ENCODE measurements around the gene ROCK1.

The ROCK1 gene

DNA sequence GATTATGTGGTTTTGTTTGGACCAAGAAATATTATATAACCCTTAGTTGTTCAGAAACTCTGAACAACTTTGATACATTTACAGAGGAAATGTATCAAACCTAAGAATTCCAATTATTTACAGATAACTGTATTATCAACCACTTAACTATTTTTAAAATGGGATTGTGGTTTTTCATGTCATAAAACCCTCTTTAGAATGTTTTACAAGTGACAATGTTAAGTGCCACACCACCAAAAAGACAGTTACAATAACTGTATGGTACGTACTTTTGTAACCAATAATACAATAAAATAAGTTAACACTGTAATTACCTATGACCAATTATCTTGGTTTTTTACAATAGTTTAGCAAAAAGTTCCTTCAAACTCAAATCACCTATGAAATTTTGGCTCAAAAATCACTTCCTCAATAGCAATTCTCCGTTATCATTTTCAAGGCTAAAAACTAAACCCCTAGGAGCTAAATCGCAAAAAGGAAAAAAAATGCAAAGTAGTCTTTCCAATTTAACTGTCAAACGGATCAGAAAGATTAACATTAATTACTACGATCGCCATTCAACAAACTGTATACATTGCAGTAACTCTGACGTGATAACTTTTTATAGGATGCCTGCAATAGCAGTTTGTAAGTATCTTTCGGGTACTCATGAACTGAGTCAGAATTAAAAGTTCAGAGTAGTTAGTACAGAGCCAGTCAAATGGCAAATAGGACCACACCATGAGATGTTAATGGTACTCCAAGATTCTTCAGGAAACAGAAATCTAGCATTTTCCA is 1.5 kb downstream of the ROCK1 start:
- no peak for DNase-seq (ENCODE audit: low read depth in 4 of 4, low spot score in 1 of 4)

DNA sequence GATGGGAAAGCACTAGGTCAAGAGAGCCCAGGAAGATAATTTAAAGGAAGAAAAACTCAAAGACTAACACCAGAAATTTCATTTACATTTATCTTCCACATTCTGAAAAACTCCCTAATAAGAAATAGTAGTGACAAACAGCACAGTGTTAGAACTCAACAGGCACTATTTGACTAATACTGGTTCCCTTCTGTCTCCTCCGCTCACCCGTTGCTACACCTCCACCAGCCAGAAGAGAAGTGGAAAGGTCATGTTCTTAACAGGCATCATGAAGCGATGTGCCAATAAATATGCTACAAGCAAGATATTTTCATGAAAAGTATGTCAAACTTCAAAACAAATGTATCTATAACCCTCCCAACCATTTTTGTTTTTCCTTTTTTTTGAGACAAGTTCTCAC is 5.7 kb downstream of the ROCK1 start:
- no peak for DNase-seq (ENCODE audit: low read depth in 4 of 4, low spot score in 1 of 4)

DNA sequence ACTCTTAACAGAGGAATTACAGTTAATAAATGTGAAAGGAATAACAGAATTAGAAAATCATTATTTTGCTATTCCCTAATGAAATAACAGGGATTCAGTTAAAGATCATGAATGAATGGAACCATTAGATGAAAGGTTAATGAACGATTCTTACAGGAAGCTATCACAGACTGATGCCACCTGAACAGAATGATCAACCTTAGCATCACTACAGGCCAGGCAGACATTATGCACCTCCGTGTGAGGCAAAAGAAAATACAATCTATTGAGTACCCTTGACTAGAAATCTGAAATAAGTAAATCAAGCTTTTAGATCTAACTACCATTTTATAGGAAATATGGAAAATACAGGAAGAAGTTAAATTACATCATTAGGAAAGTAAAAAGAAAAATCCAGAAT is 10.4 kb downstream of the ROCK1 start:
- no peak for DNase-seq (ENCODE audit: low read depth in 4 of 4, low spot score in 1 of 4)

DNA sequence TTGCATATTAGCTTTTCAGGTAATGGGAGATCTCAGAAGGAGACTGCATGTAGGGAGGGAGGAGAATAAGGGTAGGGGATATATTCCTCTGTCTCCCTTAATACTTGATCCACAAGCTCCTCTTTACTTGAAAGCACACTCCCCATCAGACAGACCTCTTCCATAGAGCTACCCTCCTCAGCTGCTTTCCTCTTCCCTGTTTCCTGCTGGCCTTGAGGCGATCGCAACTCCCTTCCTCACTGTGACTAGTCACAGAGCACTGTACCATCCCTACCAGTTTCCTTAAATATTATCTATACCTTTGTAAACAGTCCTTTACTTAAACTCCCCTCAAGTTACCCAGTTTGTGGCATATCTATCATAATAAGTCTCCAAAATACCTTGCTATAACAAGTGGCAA is 10.9 kb downstream of the ROCK1 start:
- DNase-seq (ENCODE audit: low read depth in 4 of 4, low spot score in 1 of 4), result no peak

DNA sequence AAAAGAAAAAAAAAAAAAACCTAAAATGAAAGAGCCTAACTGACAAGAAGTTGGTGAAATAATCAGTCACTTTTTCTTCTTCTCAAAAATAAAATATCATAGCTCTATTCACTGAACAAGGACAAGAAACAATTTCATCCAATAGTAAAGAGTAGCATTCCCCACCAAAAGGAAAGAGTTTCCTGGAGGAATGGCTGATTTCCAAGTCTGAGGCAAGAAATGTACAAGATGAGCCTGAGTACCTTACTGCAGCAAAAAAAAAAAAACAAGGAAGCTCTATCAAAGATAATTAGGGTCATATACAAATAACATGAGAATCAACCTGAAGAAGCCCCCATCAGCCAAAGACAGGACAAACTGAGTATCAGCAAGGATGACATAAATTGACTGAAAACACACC is 11.5 kb downstream of the ROCK1 start:
- DNase-seq (ENCODE audit: low read depth in 4 of 4, low spot score in 1 of 4), result no peak

DNA sequence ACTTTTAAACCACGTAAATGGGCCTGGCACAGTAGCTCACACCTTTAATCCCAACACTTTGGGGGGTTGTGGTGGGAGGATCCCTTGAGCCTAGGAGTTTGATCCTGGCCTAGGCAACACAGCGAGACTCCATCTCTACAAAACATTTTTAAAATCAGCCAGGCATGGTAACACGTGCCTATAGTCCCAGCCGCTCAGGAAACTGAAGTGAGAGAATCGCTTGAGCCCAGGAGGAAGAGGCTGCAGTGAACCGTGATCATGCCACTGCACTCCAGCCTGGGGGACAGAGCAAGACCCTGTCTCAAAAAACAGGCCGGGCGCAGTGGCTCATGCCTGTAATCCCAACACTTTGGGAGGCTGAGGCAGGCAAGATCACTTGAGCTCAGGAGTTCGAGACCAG is 12.2 kb downstream of the ROCK1 start:
- no peak for DNase-seq (ENCODE audit: low read depth in 4 of 4, low spot score in 1 of 4)

DNA sequence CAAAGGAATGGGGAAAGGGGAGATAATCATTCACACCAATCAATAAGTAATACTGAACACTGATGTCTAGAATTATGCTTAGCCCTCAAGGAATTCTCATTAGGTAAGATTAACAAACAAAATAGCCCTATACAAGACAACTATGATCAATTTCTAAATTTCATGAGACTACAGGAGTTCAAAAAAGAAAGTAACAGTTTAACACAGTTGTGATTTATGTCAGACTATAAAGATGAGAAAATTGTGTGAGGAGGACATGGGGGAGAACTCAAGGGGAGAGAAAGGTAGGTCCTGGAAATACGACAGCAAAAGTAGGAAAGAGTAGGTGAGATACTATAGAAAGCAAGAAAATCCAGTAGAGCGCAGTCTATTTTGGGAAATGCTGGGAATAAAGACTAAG is 14.9 kb downstream of the ROCK1 start:
- DNase-seq (ENCODE audit: low read depth in 4 of 4, low spot score in 1 of 4), result no peak

DNA sequence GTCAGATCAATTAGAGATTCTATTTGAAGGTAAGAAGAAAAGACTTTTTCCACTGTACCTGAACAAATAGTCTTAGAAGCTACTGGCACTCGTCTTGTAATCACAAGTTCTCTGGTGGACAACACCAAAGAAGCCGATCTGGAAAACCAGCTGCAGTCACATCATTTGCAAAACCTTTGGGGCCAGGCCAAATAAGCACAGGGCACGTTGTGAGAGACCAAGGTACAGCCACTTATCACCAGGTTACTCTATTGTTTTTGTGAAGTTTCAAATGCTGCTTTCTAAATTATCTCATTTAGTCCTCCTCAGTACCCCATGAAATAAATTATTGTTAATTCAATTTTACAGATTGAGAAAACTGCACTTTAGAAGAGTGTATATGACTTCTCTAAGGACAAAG is 18.5 kb downstream of the ROCK1 start:
- no peak for DNase-seq (ENCODE audit: low read depth in 4 of 4, low spot score in 1 of 4)

DNA sequence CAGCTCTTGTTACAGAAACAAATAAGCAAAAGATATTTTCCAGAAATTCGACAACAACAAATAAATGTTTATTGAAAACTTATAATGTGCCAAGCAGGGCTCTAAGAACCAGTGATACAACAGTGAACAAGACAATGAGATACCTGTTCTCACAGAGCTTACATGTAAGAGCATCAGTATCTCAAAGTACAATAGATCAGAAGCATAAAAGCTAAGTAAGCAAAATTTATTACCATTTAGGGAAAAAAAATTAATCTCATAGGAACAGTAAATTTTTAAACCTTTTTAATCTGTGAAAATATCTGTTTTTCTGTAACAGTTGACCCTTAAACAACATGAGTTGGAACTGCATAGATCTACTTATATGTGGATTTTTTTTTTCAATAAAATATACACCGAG is 20.9 kb downstream of the ROCK1 start:
- DNase-seq (ENCODE audit: low read depth in 4 of 4, low spot score in 1 of 4), result no peak

DNA sequence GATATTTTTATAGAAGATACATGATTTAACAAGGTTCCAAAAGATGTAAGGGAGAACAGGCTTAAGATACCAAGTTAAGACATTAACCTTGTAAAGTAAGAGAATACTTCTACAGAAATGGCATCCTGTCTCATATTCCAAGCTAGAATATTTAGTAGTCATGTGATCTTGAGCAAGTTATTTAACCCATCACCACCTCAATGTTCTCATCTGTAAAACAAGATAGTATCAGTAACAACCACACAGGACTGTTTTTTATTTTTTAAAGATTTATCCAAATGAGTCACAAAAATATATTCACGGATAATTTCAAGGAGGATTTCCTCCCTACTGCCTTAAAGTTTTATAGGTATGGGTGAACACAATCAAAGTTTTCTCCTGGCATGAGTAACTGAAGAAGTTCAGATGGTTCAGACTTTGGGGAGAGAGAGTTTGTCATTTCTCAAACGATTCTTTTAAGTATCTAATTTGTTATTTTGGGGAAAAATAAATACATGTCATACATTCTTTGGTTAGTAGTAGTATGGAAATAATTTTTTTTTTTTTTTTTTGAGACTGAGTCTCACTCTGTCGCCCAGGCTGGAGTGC is 25.9 kb downstream of the ROCK1 start:
- DNase-seq (ENCODE audit: low read depth in 4 of 4, low spot score in 1 of 4), result no peak

DNA sequence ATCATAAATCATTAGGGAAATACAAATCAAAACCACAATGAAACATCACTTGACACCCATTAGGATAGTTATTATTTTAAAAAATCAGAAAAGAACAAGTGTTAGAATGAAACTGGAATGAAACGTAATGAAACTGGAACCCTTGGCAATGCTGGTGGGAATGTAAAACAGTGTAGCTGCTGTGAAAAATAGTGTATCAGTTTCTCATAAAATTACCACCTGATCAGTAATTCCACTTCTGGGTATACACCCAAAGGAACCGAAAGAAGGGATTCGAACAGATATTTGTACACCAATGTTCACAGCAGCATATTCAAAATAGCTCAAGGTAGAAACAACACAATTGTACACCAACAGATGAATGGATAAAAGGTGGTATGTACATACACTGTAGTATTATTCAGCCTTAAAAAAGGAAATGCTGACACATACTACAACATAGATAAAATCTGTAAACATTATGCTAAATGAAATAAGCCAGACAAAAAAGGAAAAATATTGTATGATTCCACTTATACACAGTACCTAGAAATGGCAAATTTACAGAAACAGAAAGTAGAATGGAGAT is 27.0 kb downstream of the ROCK1 start:
- no peak for DNase-seq (ENCODE audit: low read depth in 4 of 4, low spot score in 1 of 4)

DNA sequence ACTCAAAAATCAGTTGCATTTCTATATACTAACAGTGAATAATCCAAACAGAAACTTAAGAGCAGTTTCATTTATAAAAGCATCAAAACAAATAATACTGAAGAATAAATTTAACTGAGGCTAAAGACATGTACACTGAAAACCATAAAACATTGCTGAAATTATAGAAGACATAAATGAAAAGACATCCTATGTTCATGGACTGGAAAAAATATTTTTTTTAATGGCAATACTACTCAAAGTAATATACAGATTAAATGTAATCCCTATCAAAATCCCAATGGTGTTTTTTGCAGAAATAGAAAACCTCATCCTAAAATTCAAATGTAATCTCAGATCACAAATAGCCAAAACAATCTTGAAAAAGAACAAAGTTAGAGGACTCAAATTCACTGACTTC is 28.6 kb downstream of the ROCK1 start:
- DNase-seq (ENCODE audit: low read depth in 4 of 4, low spot score in 1 of 4), result no peak

DNA sequence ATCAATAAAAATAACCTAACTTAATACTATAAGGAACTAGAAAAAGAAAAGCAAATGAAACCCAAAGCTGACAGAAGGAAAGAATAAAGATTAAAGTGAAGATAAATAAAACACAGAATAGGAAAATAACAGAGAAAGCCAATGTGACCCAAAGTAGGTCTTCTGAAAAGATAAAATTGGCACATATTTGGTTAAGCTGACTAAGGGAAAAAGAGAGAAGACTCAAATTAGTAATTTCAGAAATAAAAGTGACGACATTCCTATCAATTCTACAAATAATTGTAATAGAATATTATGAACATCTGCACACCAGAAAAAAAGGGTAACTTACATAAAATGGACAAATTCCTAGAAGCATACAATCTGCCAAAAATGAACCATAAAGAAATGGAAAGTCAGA is 30.2 kb downstream of the ROCK1 start:
- no peak for DNase-seq (ENCODE audit: low read depth in 4 of 4, low spot score in 1 of 4)

DNA sequence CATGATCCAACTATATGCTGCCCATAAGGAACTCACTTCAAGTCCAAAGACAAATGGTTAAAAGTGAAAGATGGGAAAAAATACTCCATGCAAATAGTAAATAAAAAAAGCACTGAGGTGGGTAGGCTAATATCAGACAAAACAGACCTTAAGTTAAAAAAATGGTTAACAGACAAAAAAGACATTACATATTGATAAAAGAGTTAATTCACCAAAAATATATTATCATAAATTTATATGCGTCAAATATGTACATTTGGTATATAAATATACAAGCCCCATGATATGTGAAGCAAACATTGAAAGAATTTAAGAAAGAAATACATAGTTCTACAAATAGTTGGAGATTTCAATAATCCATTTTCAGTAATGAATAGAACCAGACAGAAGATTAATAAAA is 31.0 kb downstream of the ROCK1 start:
- DNase-seq (ENCODE audit: low read depth in 4 of 4, low spot score in 1 of 4), result no peak

DNA sequence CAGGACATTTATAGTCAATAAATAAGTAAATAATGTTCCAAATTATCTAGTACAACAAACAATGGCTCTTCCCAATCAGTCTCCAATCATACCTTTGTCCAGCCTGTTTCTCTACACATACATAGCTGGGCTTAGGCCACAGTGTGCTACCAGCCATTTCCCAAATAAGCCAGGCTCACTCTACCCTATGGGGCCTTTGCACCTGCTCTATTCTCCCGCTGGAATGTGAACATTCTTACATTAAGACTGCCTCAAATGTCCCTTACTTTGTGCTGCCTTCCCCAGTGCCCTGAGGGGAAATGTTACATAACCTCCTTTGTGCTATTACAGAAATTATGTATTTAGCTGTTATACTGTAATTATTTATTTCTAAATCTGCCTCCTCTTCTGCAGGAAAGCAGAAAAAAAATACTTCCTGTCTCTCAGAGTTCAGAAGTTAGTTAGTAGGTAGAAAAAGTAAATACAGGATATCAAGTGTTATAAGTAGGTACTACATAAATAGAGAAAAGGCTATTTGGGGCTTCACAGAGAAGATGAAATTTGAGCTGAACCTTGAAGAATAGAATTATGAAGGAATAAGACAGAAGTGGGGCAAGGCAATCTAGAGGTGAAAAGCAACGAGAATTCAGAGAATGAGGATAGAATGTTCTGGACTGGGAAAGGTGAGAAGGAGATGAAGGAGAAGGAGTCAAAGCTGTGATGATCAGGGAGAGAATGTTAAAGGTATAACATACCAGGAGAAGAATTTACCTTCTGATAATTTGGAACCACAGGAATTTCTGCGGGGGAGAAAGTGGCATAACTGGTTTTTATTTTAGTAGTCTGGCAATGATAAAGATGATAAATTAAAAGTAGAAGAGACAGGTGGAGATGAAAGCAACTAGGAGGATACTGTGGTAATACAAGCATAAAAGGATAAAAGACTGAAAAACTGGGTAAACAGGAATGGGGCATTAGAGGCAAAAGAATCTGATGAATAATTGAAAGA is 37.0 kb downstream of the ROCK1 start:
- no peak for DNase-seq (ENCODE audit: low read depth in 4 of 4, low spot score in 1 of 4)

DNA sequence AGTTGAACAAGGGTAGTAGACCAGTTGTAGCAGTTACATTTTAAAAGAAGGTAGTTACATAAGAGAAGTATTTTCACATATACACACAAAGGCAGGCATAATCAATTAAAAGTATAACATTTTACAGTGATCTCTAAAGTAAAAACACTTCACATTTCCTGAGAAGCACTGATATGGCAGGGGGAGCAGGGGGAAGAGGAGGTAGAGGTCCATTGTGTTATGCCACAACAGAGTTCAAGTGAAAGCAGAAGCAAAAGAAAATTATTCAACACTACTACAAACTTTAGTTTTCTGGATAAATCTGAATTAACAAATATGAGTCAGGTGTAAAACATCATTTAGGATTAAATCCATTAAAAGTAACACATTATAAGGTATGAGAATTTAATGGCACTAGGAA is 38.4 kb downstream of the ROCK1 start:
- DNase-seq (ENCODE audit: low read depth in 4 of 4, low spot score in 1 of 4), result no peak

DNA sequence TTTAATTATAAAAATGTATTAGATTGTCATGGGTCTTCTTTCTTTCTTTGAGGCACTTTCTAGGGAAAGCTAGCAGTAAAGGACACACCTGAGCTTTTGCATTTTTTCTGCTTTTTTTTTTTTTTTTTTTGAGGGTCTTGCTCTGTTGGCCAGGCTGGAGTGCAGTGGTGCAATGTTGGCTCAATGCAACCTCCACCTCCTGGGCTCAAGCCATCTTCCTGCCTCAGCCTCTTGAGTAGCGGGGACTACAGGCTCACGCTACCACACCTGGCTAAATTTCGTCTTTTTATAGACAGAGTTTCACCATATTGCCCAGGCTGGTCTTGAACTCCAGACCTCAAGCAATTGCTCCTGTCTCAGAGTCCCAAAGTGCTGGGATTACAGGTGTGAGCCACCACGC is 40.5 kb downstream of the ROCK1 start:
- no peak for DNase-seq (ENCODE audit: low read depth in 4 of 4, low spot score in 1 of 4)

DNA sequence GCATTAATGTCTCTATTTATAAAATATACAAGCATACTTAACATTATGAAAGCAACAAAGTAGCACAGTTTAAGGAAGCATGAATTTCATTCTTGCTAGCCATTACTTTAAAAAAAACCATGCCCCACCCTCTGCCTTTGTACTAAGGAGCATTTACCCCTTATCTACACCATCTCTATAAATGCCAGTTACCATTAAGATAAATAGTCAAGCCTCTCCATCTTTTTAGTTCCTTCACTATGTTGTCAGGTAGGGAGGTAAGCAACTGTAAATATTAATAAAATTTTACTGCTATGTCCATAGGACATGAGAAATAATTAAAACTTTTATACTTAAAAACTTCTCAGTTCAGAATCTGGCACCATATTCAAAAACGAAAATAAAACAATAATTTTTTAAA is 42.1 kb downstream of the ROCK1 start:
- no peak for DNase-seq (ENCODE audit: low read depth in 4 of 4, low spot score in 1 of 4)

DNA sequence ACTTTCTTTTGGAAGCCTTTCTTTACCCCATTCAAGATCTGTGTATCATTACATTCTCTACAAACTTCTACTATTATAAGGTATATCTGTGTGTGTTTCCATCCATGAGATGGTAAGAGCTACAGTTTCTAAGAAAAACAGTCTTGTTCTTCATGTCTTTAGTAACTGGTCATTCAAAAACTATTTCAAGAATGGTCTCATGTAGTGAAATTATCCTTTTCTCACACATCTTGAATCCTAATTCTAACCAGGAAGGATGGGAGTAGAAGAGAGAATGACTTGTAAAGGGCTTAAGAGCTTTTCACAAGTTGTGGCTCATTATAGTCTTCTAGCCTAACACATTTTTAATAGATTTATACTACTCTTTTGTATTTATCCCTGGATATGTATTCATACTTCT is 47.3 kb downstream of the ROCK1 start:
- DNase-seq (ENCODE audit: low read depth in 4 of 4, low spot score in 1 of 4), result no peak

DNA sequence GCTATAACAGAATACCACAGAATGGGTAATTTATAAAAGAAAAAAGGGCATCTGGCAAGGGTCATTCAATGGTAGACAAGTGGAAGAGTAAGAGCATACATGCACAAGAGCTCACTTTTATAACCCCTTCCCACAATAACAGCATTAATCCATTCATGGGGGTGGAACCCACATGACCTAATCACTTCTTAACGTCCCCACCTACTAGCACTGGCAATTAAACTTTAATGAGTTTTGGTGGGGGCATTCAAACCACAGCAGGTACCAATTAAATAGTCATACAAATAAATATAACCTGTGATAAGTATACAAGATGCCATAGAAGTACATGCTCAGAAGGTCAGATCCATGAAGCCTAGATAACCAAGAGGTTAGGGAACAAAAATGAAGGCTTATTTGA is 48.6 kb downstream of the ROCK1 start:
- no peak for DNase-seq (ENCODE audit: low read depth in 4 of 4, low spot score in 1 of 4)

DNA sequence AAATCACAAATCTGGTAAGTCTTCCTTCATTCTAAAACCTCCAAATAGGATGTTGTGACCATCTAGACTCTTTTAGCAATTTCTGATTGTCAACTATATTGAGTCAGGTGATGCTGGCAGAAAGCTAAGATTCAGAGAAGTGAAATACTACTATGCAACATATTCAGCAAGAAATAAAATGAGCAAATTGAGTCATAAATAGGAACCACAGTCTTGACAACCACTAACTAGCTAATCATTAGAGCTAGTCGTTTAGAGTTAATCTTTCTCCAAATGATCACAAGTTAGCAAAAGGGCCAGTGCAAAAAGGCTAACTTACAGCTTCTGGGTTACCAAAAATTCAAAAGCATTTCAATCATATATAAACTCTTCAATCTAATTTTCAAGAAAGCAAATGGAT is 54.5 kb downstream of the ROCK1 start:
- no peak for DNase-seq (ENCODE audit: low read depth in 4 of 4, low spot score in 1 of 4)

DNA sequence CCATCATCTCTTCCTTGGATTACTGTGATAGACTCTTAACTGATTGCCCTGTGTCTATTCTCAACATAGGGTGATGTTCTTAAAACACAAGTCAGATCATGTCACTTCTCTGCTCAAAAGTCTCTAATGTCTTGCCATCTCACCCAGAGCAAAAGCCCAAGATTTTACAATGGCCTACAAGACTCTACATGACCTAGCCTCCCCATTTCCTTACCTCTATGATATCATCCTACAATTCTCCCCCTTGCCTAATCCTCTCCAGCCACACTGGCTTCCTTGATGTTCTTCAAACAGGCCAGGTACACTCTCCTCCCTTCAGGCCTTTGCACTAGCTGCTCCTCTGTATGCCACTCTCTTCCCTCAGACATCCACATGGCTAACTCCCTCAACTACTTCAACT is 55.1 kb downstream of the ROCK1 start:
- no peak for DNase-seq (ENCODE audit: low read depth in 4 of 4, low spot score in 1 of 4)

All from stimulated activated CD4-positive, alpha-beta T cell treated with anti-CD3 and anti-CD28 coated beads, Interleukin-1b, Interleukin-23, amount 100 ng/mL, for 24 hours (primary cell).